Breast epithelium (tissue), 3 donors: ENCODE results near the gene UNK.
"Not testable (repeated sequence)": the region's sequence is repeated elsewhere in the genome, so short reads cannot be mapped to it uniquely, and the experiment has no call there.

Experiments
- POLR2A ChIP-seq: fragments of 450-650 bp; IDR thresholded peaks from one replicate; pipeline ENCODE4 v1.6.1; 2016; ENCODE audit warnings: antibody characterized with exemption, mild to moderate bottlenecking, moderate library complexity
- POLR2AphosphoS5 ChIP-seq, 3 donors: sonication (generic); formaldehyde crosslinking; IDR thresholded peaks; one replicate each; pipeline ENCODE4 v1.6.1; 2017; ENCODE audit warnings: antibody characterized with exemption in 3 of 3
- TF ChIP-seq, protein P1 (sequence below), 3 donors: fragments of 450-650 bp; IDR thresholded peaks; one replicate each; pipeline ENCODE4 v1.5.1; 2016 to 2017; ENCODE audit warnings: antibody characterized with exemption in 3 of 3, mild to moderate bottlenecking in 3 of 3, moderate library complexity in 3 of 3

DNA sequence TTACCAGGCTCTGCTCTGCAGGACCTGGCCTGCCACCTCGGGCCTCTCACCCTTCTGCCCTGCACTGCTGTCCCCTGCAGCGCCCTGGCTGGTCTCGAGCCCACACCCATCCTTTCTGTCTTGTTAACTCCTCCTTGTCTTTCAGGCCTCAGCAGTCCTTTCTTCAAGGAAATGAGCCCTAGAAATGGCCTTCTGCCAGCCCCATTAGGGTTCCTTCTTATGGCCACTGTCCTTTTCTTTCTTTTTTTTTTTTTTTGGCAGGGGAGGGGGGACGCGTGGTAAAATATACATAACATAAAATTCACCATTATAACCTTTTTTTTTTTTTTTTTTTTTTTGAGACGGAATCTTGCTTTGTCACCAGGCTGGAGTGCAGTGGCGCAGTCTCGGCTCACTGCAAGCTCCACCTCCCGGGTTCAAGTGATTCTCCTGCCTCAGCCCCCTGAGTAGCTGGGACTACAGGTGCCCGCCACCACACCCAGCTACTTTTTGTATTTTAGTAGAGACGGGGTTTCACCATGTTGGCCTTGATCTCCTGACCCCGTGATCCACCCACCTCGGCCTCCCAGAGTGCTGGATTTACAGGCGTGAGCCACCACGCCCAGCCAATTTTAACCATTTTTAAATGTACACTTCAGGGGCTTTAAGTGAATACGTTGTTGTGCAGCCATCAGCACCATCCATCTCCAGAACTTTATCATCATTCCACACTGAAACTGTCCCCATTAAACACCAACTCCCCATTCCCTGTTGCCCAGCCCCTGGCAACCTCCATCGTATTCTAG lies 81.0 kb downstream of the UNK start:
- TF ChIP-seq, protein P1, sequence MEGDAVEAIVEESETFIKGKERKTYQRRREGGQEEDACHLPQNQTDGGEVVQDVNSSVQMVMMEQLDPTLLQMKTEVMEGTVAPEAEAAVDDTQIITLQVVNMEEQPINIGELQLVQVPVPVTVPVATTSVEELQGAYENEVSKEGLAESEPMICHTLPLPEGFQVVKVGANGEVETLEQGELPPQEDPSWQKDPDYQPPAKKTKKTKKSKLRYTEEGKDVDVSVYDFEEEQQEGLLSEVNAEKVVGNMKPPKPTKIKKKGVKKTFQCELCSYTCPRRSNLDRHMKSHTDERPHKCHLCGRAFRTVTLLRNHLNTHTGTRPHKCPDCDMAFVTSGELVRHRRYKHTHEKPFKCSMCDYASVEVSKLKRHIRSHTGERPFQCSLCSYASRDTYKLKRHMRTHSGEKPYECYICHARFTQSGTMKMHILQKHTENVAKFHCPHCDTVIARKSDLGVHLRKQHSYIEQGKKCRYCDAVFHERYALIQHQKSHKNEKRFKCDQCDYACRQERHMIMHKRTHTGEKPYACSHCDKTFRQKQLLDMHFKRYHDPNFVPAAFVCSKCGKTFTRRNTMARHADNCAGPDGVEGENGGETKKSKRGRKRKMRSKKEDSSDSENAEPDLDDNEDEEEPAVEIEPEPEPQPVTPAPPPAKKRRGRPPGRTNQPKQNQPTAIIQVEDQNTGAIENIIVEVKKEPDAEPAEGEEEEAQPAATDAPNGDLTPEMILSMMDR (IDR thresholded peaks at IDR 0.05): not testable (repeated sequence)
- TF ChIP-seq POLR2A; POLR2AphosphoS5 (IDR thresholded peaks at IDR 0.05): not testable (repeated sequence)
